Measurements from ENCODE around the gene GPC3.

The GPC3 gene

GRCh38 chrX:133812402-133812801 is 173.0 kb downstream of the GPC3 start:
- in situ Hi-C loops (cut with HindIII; ENCODE audit: low sequenced_read_pairs), result no loop called here
- no peak for TF ChIP-seq CTCF (IDR thresholded peaks at IDR 0.05; ENCODE audit: low read depth, low read length)
- no peak overlapping the region for H3K4me3 ChIP-seq (ENCODE audit: low read depth, low read length)
- no peak for DNase-seq (ENCODE audit: low read depth, low spot score)

- no peak overlapping the region for H3K4me3 ChIP-seq (ENCODE audit: low read depth, low read length)
- no peak for TF ChIP-seq CTCF (IDR thresholded peaks at IDR 0.05; ENCODE audit: low read depth, low read length)
- DNase-seq (ENCODE audit: low read depth, low spot score), result no peak
- in situ Hi-C loops (cut with HindIII; ENCODE audit: low sequenced_read_pairs), result no loop called here
Measured at GRCh38 chrX:133810925-133811324, 174.5 kb downstream of the GPC3 start.

- DNase-seq (ENCODE audit: low read depth, low spot score), result no peak
- no peak overlapping the region for H3K4me3 ChIP-seq (ENCODE audit: low read depth, low read length)
- in situ Hi-C loops (cut with HindIII; ENCODE audit: low sequenced_read_pairs), result no loop called here
- TF ChIP-seq CTCF (IDR thresholded peaks at IDR 0.05; ENCODE audit: low read depth, low read length), result no peak
Measured at GRCh38 chrX:133804072-133804471, 181.3 kb downstream of the GPC3 start.

GRCh38 chrX:133796282-133796681 is 189.1 kb downstream of the GPC3 start:
- in situ Hi-C loops (cut with HindIII; ENCODE audit: low sequenced_read_pairs), result no loop called here
- no peak for DNase-seq (ENCODE audit: low read depth, low spot score)
- TF ChIP-seq CTCF (IDR thresholded peaks at IDR 0.05; ENCODE audit: low read depth, low read length), result no peak

GRCh38 chrX:133794126-133794525 is 191.3 kb downstream of the GPC3 start:
- no peak for DNase-seq (ENCODE audit: low read depth, low spot score)
- in situ Hi-C loops (cut with HindIII; ENCODE audit: low sequenced_read_pairs), result no loop called here
- H3K4me3 ChIP-seq (ENCODE audit: low read depth, low read length), result no peak overlapping the region
- no peak for TF ChIP-seq CTCF (IDR thresholded peaks at IDR 0.05; ENCODE audit: low read depth, low read length)

More at GRCh38 chrX:133796282-133796681, 189.1 kb downstream of the GPC3 start:
- H3K4me3 ChIP-seq (ENCODE audit: low read depth, low read length), result no peak overlapping the region

GRCh38 chrX:133793626-133794025 is 191.8 kb downstream of the GPC3 start:
- H3K4me3 ChIP-seq (ENCODE audit: low read depth, low read length), result no peak overlapping the region
- TF ChIP-seq CTCF (IDR thresholded peaks at IDR 0.05; ENCODE audit: low read depth, low read length), result no peak
- DNase-seq (ENCODE audit: low read depth, low spot score), result no peak
- in situ Hi-C loops (cut with HindIII; ENCODE audit: low sequenced_read_pairs), result no loop called here

Data from astrocyte of the spinal cord (primary cell).